Astrocyte (in vitro differentiated cells and primary cell): ENCODE measurements around the gene PKHD1. TPM values are rescaled to one million over a fixed set of nuclear protein-coding genes. Genes with fewer than 3 reads are reported as not detected.

Experiments used
- DNase-seq: peaks from one replicate; pipeline ENCODE4 v3.0.0-alpha.2; 2010; ENCODE audit warnings: low read depth
- FAIRE-seq: peaks from 2 replicates; lab custom pipeline; 2011; peaks lifted over from hg19 to GRCh38; lab: Jason Lieb, UNC
- H2AFZ ChIP-seq: 2 replicates; pipeline ENCODE4 v1.6.0; 2012; ENCODE audit warnings: low read depth, low read length, inconsistent platforms
- H3K27ac ChIP-seq: 2 replicates; pipeline ENCODE4 v1.5.1; 2011; ENCODE audit warnings: low read depth, low read length, inconsistent platforms
- H3K27me3 ChIP-seq: 2 replicates; pipeline ENCODE4 v1.6.0; 2011; ENCODE audit warnings: low read length, inconsistent platforms; ENCODE audit not compliant: insufficient read depth
- H3K36me3 ChIP-seq: 2 replicates; pipeline ENCODE4 v1.5.1; 2011; ENCODE audit warnings: low read length, inconsistent platforms; ENCODE audit not compliant: insufficient read depth
- H3K4me1 ChIP-seq: 2 replicates; pipeline ENCODE4 v1.5.1; 2011; ENCODE audit warnings: low read length, inconsistent platforms; ENCODE audit not compliant: insufficient read depth
- H3K4me2 ChIP-seq: 2 replicates; pipeline ENCODE4 v1.6.0; 2012; ENCODE audit warnings: low read length, inconsistent platforms
- H3K4me3 ChIP-seq: 2 replicates; pipeline ENCODE4 v1.5.1; 2011; ENCODE audit warnings: low read depth, mild to moderate bottlenecking, low read length, inconsistent platforms; ENCODE audit not compliant: insufficient read depth
- H3K79me2 ChIP-seq: 2 replicates; pipeline ENCODE4 v1.6.0; 2012; ENCODE audit warnings: mild to moderate bottlenecking, low read length, inconsistent platforms; ENCODE audit not compliant: insufficient read depth
- H3K9ac ChIP-seq: 2 replicates; pipeline ENCODE4 v1.6.0; 2012; ENCODE audit warnings: mild to moderate bottlenecking, low read length, inconsistent platforms
- H3K9me3 ChIP-seq: 2 replicates; pipeline ENCODE4 v1.5.1; 2012; ENCODE audit warnings: low read depth, mild to moderate bottlenecking, low read length, inconsistent platforms; ENCODE audit not compliant: insufficient read depth
- H4K20me1 ChIP-seq: 2 replicates; pipeline ENCODE4 v1.6.0; 2012; ENCODE audit warnings: low read length, inconsistent platforms; ENCODE audit not compliant: insufficient read depth
- H3K27ac Mint-ChIP-seq: one replicate; pipeline ENCODE4 v1.8.0; 2021; ENCODE audit warnings: mild to moderate bottlenecking, mixed read lengths; ENCODE audit not compliant: unreplicated experiment
- H3K27me3 Mint-ChIP-seq: one replicate; pipeline ENCODE4 v1.8.0; 2021; ENCODE audit warnings: low read depth, mixed read lengths; ENCODE audit not compliant: unreplicated experiment
- H3K36me3 Mint-ChIP-seq: one replicate; pipeline ENCODE4 v1.8.0; 2021; ENCODE audit warnings: low read depth, mixed read lengths; ENCODE audit not compliant: unreplicated experiment
- H3K4me1 Mint-ChIP-seq: one replicate; pipeline ENCODE4 v1.8.0; 2021; ENCODE audit warnings: low read depth, mixed read lengths; ENCODE audit not compliant: unreplicated experiment
- H3K4me3 Mint-ChIP-seq: one replicate; pipeline ENCODE4 v1.8.0; 2021; ENCODE audit warnings: mild to moderate bottlenecking, moderate library complexity, mixed read lengths; ENCODE audit not compliant: unreplicated experiment
- H3K9me3 Mint-ChIP-seq: one replicate; pipeline ENCODE4 v1.8.0; 2021; ENCODE audit warnings: mild to moderate bottlenecking, mixed read lengths; ENCODE audit not compliant: unreplicated experiment
- EZH2 ChIP-seq: IDR thresholded peaks from 2 replicates; pipeline ENCODE4 v1.6.1; 2012; ENCODE audit warnings: mild to moderate bottlenecking, low read length, inconsistent platforms; ENCODE audit not compliant: insufficient read depth
- total RNA-seq: library from RNA; stranded (reverse); gene quantifications from 2 replicates; pipeline ENCODE4 v1.2.1, GENCODE V29; 2021
- TF ChIP-seq, protein P1 (sequence below): IDR thresholded peaks from 2 replicates; pipeline ENCODE4 v1.5.1; 2011; ENCODE audit warnings: low read depth, mild to moderate bottlenecking, inconsistent platforms, low read length, moderate library complexity; ENCODE audit not compliant: insufficient read depth

Gene PKHD1
- total RNA-seq, 1 donor from 2014 or later, result 0.16 TPM

DNA sequence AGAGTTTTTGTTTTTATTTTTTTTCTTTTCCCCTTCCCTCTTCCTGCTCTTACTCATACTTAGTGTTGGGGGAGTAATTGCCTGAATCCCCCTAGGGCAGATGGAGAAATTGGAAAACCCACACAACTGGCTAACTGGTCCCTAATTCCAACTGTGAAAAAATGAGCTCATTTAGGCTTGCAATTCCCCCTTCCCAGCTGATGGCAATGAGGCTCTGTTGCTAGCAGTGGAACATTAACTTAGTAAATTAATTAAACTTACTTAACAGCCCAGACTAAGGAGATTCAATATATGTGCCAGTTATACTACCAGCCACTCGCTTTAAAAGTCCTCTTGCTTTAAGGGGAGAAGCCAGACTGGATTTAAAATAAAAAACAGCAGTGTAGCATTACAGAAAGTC lies 76.6 kb downstream of the PKHD1 start:
- no peak overlapping the region for H3K9ac ChIP-seq
- DNase-seq, result no peak

DNA sequence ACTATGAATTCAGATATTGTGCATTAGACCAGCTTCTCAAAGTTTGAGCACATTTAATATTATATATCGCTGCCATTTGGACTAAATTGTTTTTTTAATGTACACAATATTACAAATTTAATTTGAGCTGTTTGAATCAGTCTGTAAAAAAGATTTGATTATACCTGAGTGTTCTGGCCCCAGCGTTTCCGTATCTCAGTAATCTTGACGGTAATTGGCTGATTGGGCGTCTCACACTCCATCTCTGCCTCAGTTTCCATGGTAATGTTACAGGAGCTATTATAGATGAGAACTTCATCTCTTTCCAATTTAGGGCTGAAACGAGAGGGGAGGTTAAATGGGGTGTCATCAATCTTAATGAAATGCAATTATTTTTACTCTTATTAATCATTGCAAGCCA lies 77.3 kb downstream of the PKHD1 start:
- Mint-ChIP-seq H3K4me3 (no peak overlapping the region), H3K9me3 (no peaks in the 10 kb centered on the region), H3K27ac (no peak overlapping the region), H3K4me1 (no peaks in the 10 kb centered on the region), H3K27me3 (no peaks in the 10 kb centered on the region), H3K36me3 (no peaks in the 10 kb centered on the region)
- Histone ChIP-seq H3K4me2 (no peak overlapping the region), H3K4me1 (no peaks in the 10 kb centered on the region), H3K9me3 (peaks cover 4% of the 10 kb centered on the region), H3K36me3 (no peaks in the 10 kb centered on the region), H4K20me1 (no peaks in the 10 kb centered on the region), H3K27me3 (no peaks in the 10 kb centered on the region), H3K9ac (no peak overlapping the region), H2AFZ (no peak overlapping the region), H3K4me3 (no peak overlapping the region), H3K27ac (no peak overlapping the region), H3K79me2 (no peaks in the 10 kb centered on the region)
- no peak for FAIRE-seq
- TF ChIP-seq, protein P1, sequence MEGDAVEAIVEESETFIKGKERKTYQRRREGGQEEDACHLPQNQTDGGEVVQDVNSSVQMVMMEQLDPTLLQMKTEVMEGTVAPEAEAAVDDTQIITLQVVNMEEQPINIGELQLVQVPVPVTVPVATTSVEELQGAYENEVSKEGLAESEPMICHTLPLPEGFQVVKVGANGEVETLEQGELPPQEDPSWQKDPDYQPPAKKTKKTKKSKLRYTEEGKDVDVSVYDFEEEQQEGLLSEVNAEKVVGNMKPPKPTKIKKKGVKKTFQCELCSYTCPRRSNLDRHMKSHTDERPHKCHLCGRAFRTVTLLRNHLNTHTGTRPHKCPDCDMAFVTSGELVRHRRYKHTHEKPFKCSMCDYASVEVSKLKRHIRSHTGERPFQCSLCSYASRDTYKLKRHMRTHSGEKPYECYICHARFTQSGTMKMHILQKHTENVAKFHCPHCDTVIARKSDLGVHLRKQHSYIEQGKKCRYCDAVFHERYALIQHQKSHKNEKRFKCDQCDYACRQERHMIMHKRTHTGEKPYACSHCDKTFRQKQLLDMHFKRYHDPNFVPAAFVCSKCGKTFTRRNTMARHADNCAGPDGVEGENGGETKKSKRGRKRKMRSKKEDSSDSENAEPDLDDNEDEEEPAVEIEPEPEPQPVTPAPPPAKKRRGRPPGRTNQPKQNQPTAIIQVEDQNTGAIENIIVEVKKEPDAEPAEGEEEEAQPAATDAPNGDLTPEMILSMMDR, result no peak
- TF ChIP-seq EZH2, result no peak
- no peak for DNase-seq

More for the DNA sequence above, 76.6 kb downstream of the PKHD1 start:
- Mint-ChIP-seq H3K9me3 (no peaks in the 10 kb centered on the region), H3K4me1 (no peaks in the 10 kb centered on the region), H3K27me3 (no peaks in the 10 kb centered on the region), H3K27ac (no peak overlapping the region), H3K36me3 (no peaks in the 10 kb centered on the region), H3K4me3 (no peak overlapping the region)
- no peaks in the 10 kb centered on the region for H3K36me3 ChIP-seq
- H3K27me3 ChIP-seq, result no peaks in the 10 kb centered on the region
- no peaks in the 10 kb centered on the region for H4K20me1 ChIP-seq
- no peak overlapping the region for H3K27ac ChIP-seq
- H2AFZ ChIP-seq, result no peak overlapping the region
- no peak overlapping the region for H3K4me2 ChIP-seq
- peaks cover 4% of the 10 kb centered on the region for H3K9me3 ChIP-seq
- H3K79me2 ChIP-seq, result no peaks in the 10 kb centered on the region
- FAIRE-seq, result no peak
- H3K4me3 ChIP-seq, result no peak overlapping the region
- TF ChIP-seq, protein P1, result no peak
- no peak for TF ChIP-seq EZH2
- no peaks in the 10 kb centered on the region for H3K4me1 ChIP-seq

DNA sequence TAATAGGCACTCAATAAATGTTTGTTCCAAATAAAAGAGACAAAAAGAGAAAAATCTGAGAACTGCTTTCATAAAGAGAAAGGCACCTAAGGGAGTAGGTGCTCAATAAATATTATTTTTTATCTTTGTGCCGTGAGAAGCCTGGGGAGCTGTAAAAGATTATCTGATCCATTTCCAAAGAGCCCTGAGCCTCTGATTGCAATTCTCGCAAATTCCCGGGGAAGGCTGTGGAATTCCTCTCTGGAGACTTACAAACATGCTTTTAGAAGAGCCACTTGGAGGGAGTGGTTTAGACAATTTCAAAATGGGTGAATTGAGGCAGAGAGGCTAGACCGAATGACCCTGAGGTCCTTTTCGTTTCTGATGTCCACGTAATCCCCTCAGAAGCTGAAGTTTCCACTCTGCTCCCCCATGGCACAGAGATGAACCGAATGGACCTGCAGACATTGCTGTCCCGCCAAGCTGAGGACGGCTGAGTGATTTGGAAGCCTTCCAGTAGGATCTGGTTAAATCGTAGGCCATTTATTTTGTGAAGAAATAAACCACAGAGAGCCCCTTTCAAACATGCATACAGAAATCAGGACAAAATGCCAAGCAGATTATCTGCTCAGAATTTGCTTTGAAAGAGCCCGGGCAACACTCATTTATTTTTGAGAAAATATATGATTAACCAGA lies 77.8 kb downstream of the PKHD1 start:
- Histone ChIP-seq H4K20me1 (no peaks in the 10 kb centered on the region), H3K4me1 (no peaks in the 10 kb centered on the region), H3K27me3 (no peaks in the 10 kb centered on the region), H3K9ac (no peak overlapping the region), H2AFZ (no peak overlapping the region), H3K4me2 (no peak overlapping the region), H3K4me3 (no peak overlapping the region), H3K9me3 (peaks cover 4% of the 10 kb centered on the region), H3K36me3 (no peaks in the 10 kb centered on the region), H3K79me2 (no peaks in the 10 kb centered on the region), H3K27ac (no peak overlapping the region)
- no peaks in the 10 kb centered on the region for H3K4me1 Mint-ChIP-seq
- H3K36me3 Mint-ChIP-seq, result no peaks in the 10 kb centered on the region
- H3K9me3 Mint-ChIP-seq, result no peaks in the 10 kb centered on the region
- TF ChIP-seq, protein P1, result no peak
- TF ChIP-seq EZH2, result no peak
- H3K4me3 Mint-ChIP-seq, result no peak overlapping the region
- DNase-seq (no peak), FAIRE-seq (no peak)
- H3K27ac Mint-ChIP-seq, result no peak overlapping the region
- H3K27me3 Mint-ChIP-seq, result no peaks in the 10 kb centered on the region
